Measurements from ENCODE around the gene APLP1. TPM values are rescaled to one million over a fixed set of nuclear protein-coding genes. Genes with fewer than 3 reads are reported as not detected.

APLP1 gene
- total RNA-seq, 1 donor from 2014 or later: 0.26 TPM

- TF ChIP-seq, protein P1, sequence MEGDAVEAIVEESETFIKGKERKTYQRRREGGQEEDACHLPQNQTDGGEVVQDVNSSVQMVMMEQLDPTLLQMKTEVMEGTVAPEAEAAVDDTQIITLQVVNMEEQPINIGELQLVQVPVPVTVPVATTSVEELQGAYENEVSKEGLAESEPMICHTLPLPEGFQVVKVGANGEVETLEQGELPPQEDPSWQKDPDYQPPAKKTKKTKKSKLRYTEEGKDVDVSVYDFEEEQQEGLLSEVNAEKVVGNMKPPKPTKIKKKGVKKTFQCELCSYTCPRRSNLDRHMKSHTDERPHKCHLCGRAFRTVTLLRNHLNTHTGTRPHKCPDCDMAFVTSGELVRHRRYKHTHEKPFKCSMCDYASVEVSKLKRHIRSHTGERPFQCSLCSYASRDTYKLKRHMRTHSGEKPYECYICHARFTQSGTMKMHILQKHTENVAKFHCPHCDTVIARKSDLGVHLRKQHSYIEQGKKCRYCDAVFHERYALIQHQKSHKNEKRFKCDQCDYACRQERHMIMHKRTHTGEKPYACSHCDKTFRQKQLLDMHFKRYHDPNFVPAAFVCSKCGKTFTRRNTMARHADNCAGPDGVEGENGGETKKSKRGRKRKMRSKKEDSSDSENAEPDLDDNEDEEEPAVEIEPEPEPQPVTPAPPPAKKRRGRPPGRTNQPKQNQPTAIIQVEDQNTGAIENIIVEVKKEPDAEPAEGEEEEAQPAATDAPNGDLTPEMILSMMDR (IDR thresholded peaks at IDR 0.05; ENCODE audit: insufficient read depth, low read length, severe bottlenecking): no peak
- Histone ChIP-seq H3K36me3 (ENCODE audit: control insufficient read depth, insufficient read depth, low read length) (no peaks in the 10 kb centered on the region), H3K27me3 (ENCODE audit: control insufficient read depth, insufficient read depth, low read length) (no peaks in the 10 kb centered on the region), H3K4me3 (ENCODE audit: low read depth, low read length) (no peak overlapping the region)
- FAIRE-seq: no peak
- DNase-seq (ENCODE audit: low read depth): no peak
Measured at GRCh38 chr19:35902870-35903475, 34.6 kb downstream of the APLP1 start.

DNA sequence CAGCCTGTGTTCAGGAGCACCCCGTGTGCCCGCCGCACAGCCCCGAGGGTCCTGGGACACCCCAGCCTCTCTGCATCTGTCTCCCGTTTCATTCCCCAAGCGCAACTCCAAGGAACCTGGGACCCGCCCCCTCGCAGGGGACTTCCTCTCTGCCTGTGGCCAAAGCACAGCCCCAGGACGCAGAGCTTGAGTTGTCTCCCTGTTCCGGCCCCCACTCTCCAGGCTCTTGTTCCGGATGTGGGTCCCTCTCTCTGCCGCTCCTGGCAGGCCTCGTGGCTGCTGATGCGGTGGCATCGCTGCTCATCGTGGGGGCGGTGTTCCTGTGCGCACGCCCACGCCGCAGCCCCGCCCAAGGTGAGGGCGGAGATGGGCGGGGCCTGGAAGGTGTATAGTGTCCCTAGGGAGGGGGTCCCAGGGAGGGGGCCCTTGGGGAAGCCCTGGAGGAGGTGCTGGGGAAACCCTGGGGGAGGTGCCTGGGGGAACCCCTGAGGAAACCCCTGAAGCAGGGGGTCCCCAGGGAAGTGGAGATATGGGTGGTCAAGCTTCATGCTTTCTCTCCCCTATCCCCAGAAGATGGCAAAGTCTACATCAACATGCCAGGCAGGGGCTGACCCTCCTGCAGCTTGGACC is 35.3 kb downstream of the APLP1 start:
- Histone ChIP-seq H3K36me3 (ENCODE audit: control insufficient read depth, insufficient read depth, low read length) (no peaks in the 10 kb centered on the region), H3K4me3 (ENCODE audit: low read depth, low read length) (peak overlapping the region; percentile 22)

DNA sequence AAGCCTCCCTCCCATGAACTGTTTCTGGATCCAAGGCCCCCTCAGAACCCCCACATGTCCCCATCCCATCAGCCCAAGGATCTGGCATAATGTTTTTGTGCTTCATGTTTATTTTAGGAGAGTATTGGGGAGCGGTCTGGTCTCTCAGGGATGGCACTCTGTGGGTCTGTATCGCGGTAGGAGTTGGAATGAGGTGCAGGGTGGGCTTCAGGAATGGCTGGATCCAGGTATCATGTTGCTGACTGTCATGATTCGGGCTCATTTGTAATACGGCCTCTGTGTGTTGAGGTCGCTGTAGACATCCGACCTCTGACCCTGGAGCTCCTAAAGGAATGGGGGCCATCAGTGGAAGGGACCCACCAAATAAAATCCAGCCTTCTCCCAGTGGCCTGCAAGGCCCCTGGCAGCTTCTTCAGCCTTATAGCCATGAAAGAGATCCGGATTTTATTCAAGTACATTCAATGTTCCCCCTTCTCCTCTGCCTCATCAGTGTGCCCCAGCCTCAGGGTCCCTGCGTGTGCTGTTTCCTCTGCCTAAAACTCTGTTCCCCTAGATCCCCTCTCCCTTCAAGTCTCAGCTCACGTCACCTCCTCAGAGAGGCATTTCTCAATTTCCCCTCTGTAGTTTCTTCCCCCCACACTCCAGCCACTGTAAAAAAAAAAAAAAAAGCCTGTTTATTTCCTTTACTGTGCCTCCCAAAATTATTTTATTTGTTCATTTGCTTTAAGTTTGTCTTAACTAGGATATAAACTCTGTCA is 36.1 kb downstream of the APLP1 start:
- Histone ChIP-seq H3K27me3 (ENCODE audit: control insufficient read depth, insufficient read depth, low read length) (no peaks in the 10 kb centered on the region), H3K36me3 (ENCODE audit: control insufficient read depth, insufficient read depth, low read length) (no peaks in the 10 kb centered on the region), H3K4me3 (ENCODE audit: low read depth, low read length) (no peak overlapping the region)
- TF ChIP-seq, protein P1 (IDR thresholded peaks at IDR 0.05; ENCODE audit: insufficient read depth, low read length, severe bottlenecking): no peak
- DNase-seq (ENCODE audit: low read depth) (no peak), FAIRE-seq (no peak)

More for the DNA sequence above, 35.3 kb downstream of the APLP1 start:
- FAIRE-seq (no peak), DNase-seq (ENCODE audit: low read depth) (peak; percentile 37)
- TF ChIP-seq, protein P1 (IDR thresholded peaks at IDR 0.05; ENCODE audit: insufficient read depth, low read length, severe bottlenecking): no peak
- no peaks in the 10 kb centered on the region for H3K27me3 ChIP-seq (ENCODE audit: control insufficient read depth, insufficient read depth, low read length)

DNA sequence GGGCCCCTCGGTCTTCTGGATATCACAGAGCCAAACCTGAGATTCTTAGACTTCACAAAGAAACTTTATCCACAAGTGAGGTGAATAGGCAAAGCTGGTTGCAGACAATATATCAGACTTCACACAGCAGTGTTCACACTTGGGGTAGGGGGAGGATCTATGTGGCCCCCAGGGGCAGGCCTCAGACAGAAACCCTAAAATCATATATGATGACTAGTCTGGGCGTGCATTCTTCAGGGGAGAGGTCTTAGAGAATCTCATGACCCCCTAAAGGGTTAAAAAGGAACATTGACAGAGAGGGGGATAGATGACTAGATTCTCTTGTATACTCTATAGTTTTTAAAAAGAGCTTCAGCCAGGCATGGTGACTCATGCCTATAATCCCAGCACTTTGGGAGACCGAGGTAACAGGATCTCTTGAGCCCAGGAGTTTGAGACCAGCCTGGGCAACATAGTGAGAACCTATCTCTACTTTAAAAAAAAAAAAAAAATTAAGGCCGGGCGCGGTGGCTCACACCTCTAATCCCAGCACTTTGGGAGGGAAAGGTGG is 36.9 kb downstream of the APLP1 start:
- Histone ChIP-seq H3K36me3 (ENCODE audit: control insufficient read depth, insufficient read depth, low read length) (no peaks in the 10 kb centered on the region), H3K4me3 (ENCODE audit: low read depth, low read length) (no peak overlapping the region), H3K27me3 (ENCODE audit: control insufficient read depth, insufficient read depth, low read length) (no peaks in the 10 kb centered on the region)
- DNase-seq (ENCODE audit: low read depth) (no peak), FAIRE-seq (no peak)
- TF ChIP-seq, protein P1 (IDR thresholded peaks at IDR 0.05; ENCODE audit: insufficient read depth, low read length, severe bottlenecking): no peak

- Histone ChIP-seq H3K4me3 (ENCODE audit: low read depth, low read length) (no peak overlapping the region), H3K36me3 (ENCODE audit: control insufficient read depth, insufficient read depth, low read length) (no peaks in the 10 kb centered on the region), H3K27me3 (ENCODE audit: control insufficient read depth, insufficient read depth, low read length) (no peaks in the 10 kb centered on the region)
- TF ChIP-seq, protein P1 (IDR thresholded peaks at IDR 0.05; ENCODE audit: insufficient read depth, low read length, severe bottlenecking): no peak
- DNase-seq (ENCODE audit: low read depth) (no peak), FAIRE-seq (no peak)
Measured at GRCh38 chr19:35907377-35907745, 39.0 kb downstream of the APLP1 start.

Measured in bronchial epithelial cell (primary cell).